NCI-H2081 (cell line): ENCODE results near the gene P2RY11.

ENCODE experiments used
- DNase-seq, 2 experiments: peaks; one replicate each; lab custom pipeline; 2025; lab: John Stamatoyannopoulos, UW

Gene P2RY11

GRCh38 chr19:10141479-10141878, 30.0 kb downstream of the P2RY11 start:
- DNase-seq, result no peak

- no peak for DNase-seq
Observed at GRCh38 chr19:10141973-10142372, 30.5 kb downstream of the P2RY11 start.

- no peak for DNase-seq
Observed at GRCh38 chr19:10142701-10143375, 31.3 kb downstream of the P2RY11 start.

GRCh38 chr19:10143681-10144080, 32.2 kb downstream of the P2RY11 start:
- no peak for DNase-seq

GRCh38 chr19:10144361-10144760, 32.9 kb downstream of the P2RY11 start:
- no peak for DNase-seq

GRCh38 chr19:10145031-10145430, 33.5 kb downstream of the P2RY11 start:
- DNase-seq, result no peak

- no peak for DNase-seq
Observed at GRCh38 chr19:10146142-10146541, 34.6 kb downstream of the P2RY11 start.

- DNase-seq, result no peak
Observed at GRCh38 chr19:10149427-10149826, 37.9 kb downstream of the P2RY11 start.

- no peak for DNase-seq
Observed at GRCh38 chr19:10151521-10151920, 40.0 kb downstream of the P2RY11 start.

GRCh38 chr19:10152100-10152499, 40.6 kb downstream of the P2RY11 start:
- DNase-seq, result no peak

- DNase-seq, result no peak
Observed at GRCh38 chr19:10155839-10156238, 44.3 kb downstream of the P2RY11 start.

- no peak for DNase-seq
Observed at GRCh38 chr19:10158071-10158470, 46.6 kb downstream of the P2RY11 start.

GRCh38 chr19:10158485-10158884, 47.0 kb downstream of the P2RY11 start:
- DNase-seq, result no peak

- DNase-seq, result no peak
Observed at GRCh38 chr19:10159610-10160009, 48.1 kb downstream of the P2RY11 start.

GRCh38 chr19:10163536-10163935, 52.0 kb downstream of the P2RY11 start:
- DNase-seq, result no peak
